DND-41 (cell line): ENCODE measurements around the gene ULBP3.

Experiments
- ATAC-seq: fragments of 200-7000 bp; cut with Tn5 transposase; 3 replicates; pipeline ENCODE4 v1.9.1; 2021; ENCODE audit warnings: low read depth; ENCODE audit not compliant: insufficient read depth
- DNase-seq: peaks from one replicate; pipeline ENCODE4 v3.0.0-alpha.2; 2020
- H2AFZ ChIP-seq: 2 replicates; pipeline ENCODE4 v1.6.0; 2012; ENCODE audit warnings: low read depth, low read length
- H3K27ac ChIP-seq: 2 replicates; pipeline ENCODE4 v1.5.1; 2012; ENCODE audit warnings: low read length, inconsistent platforms
- H3K27me3 ChIP-seq: fragments of 200-600 bp; sonication (generic); 2 replicates; pipeline ENCODE4 v1.6.0; 2012; ENCODE audit warnings: low read length, mild to moderate bottlenecking, inconsistent platforms; ENCODE audit not compliant: insufficient read depth, poor library complexity
- H3K36me3 ChIP-seq: 2 replicates; pipeline ENCODE4 v1.5.1; 2012; ENCODE audit warnings: low read length, inconsistent platforms; ENCODE audit not compliant: insufficient read depth
- H3K4me1 ChIP-seq: 2 replicates; pipeline ENCODE4 v1.5.1; 2012; ENCODE audit warnings: mild to moderate bottlenecking, low read length; ENCODE audit not compliant: insufficient read depth
- H3K4me2 ChIP-seq: 2 replicates; pipeline ENCODE4 v1.6.0; 2012; ENCODE audit warnings: mild to moderate bottlenecking, moderate library complexity, low read length, inconsistent platforms; ENCODE audit not compliant: insufficient read depth
- H3K4me3 ChIP-seq, 2 experiments: fragments of 200-600 bp in 1 of 2; shearing (Covaris generic) in 1 of 2; 2 replicates each; pipeline ENCODE4 v1.5.1; 2012 to 2016; ENCODE audit warnings: inconsistent platforms in 2 of 2, low read length in 2 of 2, mild to moderate bottlenecking in 2 of 2, low read depth in 1 of 2, moderate library complexity in 1 of 2
- H3K79me2 ChIP-seq: 2 replicates; pipeline ENCODE4 v1.6.0; 2012; ENCODE audit warnings: low read length, inconsistent platforms; ENCODE audit not compliant: insufficient read depth
- H3K9ac ChIP-seq: 2 replicates; pipeline ENCODE4 v1.6.0; 2012; ENCODE audit warnings: low read depth, mild to moderate bottlenecking, inconsistent platforms, low read length, moderate library complexity
- H3K9me3 ChIP-seq: 2 replicates; pipeline ENCODE4 v1.5.1; 2012; ENCODE audit warnings: low read length, moderate library complexity, mild to moderate bottlenecking, inconsistent platforms; ENCODE audit not compliant: insufficient read depth, severe bottlenecking
- H4K20me1 ChIP-seq: 2 replicates; pipeline ENCODE4 v1.6.0; 2012; ENCODE audit warnings: low read length; ENCODE audit not compliant: insufficient read depth
- EZH2 ChIP-seq: IDR thresholded peaks from 3 replicates; pipeline ENCODE4 v1.6.1; 2012; ENCODE audit warnings: borderline replicate concordance, low read depth, mild to moderate bottlenecking, moderate library complexity, low read length, inconsistent platforms; ENCODE audit not compliant: severe bottlenecking
- TF ChIP-seq, protein P1 (sequence below): IDR thresholded peaks from 2 replicates; pipeline ENCODE4 v1.5.1; 2012; ENCODE audit warnings: borderline replicate concordance, low read length, moderate library complexity, mild to moderate bottlenecking; ENCODE audit not compliant: poor library complexity, severe bottlenecking; ENCODE audit errors: extremely low read depth

ULBP3 gene

DNA sequence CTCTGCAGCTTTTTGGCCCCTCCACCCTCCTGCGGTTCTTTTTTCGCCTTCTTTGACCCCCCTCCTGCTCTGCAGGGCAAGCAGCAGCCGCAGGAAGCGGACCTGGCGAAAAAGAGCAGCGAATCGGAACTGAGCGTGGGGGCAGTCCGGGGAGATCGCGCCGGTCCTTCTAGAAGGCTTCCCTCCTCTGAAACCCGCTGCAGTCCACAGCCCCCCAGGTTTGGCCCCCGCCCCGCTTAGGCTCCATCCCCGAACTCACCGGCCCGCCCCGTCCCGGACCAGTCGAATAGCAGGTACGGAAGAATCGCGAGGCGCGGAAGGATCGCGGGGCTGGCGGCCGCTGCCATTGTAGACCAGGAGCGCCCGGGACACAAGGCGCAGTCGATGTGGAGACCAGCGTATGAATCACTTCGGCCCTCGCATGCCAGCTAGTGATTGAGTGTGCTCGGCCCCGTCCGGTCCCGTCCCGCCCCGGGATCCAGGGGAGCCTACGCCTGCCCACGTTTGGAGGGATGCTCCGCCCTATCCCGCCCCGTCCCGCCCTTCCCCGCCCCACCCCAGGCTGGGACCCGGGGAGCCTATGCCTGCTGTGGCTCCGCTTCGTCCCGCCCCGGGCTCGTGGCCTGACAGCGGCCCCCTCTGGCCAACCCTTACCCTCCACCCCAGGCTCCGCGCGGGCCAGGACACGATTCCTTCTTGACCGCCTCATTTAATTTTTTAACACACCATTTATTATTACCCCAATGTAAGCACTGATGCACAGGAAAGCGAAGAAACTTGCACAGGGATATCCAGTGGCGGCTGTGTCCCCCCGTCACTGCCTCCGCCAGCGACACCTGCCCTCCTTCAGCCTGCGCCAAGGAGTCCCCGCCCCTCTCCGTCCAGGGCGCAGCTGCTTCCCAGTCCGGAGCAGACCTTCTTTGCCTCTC lies at the start of gene ULBP3:
ULBP3 (minus strand) TSS at position 402 of the 929 bp plus-strand sequence; CDS start at position 347, 55 bp downstream.
- Histone ChIP-seq H4K20me1 (peaks cover 22% of the 10 kb centered on the region; the same call in 1 of the 2 replicates), H3K4me3 (no peak within 1 kb of the TSS), H3K4me1 (no peaks in the 10 kb centered on the region), H2AFZ (no peak within 1 kb of the TSS), H3K27me3 (peaks cover 16% of the 10 kb centered on the region), H3K9me3 (no peaks in the 10 kb centered on the region), H3K27ac (no peak within 1 kb of the TSS), H3K36me3 (no peaks in the 10 kb centered on the region), H3K4me2 (no peak within 1 kb of the TSS), H3K9ac (no peak within 1 kb of the TSS), H3K79me2 (no peaks in the 10 kb centered on the region)
- ATAC-seq (no peak), DNase-seq (no peak)
- no peak for TF ChIP-seq EZH2
- TF ChIP-seq, protein P1, sequence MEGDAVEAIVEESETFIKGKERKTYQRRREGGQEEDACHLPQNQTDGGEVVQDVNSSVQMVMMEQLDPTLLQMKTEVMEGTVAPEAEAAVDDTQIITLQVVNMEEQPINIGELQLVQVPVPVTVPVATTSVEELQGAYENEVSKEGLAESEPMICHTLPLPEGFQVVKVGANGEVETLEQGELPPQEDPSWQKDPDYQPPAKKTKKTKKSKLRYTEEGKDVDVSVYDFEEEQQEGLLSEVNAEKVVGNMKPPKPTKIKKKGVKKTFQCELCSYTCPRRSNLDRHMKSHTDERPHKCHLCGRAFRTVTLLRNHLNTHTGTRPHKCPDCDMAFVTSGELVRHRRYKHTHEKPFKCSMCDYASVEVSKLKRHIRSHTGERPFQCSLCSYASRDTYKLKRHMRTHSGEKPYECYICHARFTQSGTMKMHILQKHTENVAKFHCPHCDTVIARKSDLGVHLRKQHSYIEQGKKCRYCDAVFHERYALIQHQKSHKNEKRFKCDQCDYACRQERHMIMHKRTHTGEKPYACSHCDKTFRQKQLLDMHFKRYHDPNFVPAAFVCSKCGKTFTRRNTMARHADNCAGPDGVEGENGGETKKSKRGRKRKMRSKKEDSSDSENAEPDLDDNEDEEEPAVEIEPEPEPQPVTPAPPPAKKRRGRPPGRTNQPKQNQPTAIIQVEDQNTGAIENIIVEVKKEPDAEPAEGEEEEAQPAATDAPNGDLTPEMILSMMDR, result no peak

DNA sequence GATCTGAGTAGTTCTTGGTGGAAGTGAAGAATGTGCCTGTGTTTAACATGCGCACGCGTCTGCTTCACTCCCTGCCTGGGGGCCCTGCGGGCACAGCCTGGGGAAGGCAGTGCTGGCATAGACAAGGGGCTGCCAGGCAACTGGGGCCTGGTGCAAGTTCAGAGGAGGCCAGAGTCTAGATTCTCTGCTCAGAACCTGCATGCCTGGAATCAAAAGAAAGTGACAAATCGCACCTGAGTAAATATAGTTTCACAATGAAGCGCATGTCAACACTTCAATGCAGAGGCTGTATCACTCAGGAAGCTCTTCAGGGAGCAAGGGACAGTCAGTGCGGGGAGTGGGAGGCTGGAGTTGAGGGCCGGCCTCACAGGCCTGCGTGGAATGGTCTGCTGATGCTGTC lies 49.7 kb upstream of the ULBP3 start:
- Histone ChIP-seq H3K4me1 (no peaks in the 10 kb centered on the region), H3K9ac (no peak overlapping the region)

DNA sequence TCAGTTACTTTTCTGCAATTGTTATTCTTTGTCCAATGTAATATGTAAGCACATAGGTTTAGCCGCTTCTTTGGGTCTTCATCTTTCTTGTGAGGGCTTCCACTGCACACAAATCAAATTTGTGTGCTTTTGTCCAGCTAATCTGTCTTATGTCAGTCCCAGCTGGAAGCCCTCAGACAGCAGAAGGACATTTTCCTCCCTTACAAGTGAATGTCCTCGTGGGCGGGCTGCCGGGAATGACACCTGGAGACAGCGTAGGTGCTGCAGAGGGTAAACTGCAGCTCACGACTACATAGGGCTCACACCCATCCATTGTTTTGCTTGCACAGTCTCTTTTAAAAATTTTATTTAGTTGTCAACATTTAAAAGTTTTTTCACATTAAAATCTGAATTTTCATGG lies 49.3 kb upstream of the ULBP3 start:
- no peaks in the 10 kb centered on the region for H3K9me3 ChIP-seq
- H2AFZ ChIP-seq, result no peak overlapping the region
- no peaks in the 10 kb centered on the region for H3K36me3 ChIP-seq
- peaks cover 3% of the 10 kb centered on the region for H3K27me3 ChIP-seq
- ATAC-seq, result no peak
- no peak overlapping the region for H3K9ac ChIP-seq
- TF ChIP-seq EZH2, result no peak
- TF ChIP-seq, protein P1, result no peak
- no peak for DNase-seq
- no peak overlapping the region for H3K27ac ChIP-seq
- H4K20me1 ChIP-seq, result no peaks in the 10 kb centered on the region
- no peaks in the 10 kb centered on the region for H3K79me2 ChIP-seq
- H3K4me2 ChIP-seq, result no peak overlapping the region
- H3K4me1 ChIP-seq, result no peaks in the 10 kb centered on the region
- H3K4me3 ChIP-seq, result no peak overlapping the region

More for the DNA sequence above, 49.7 kb upstream of the ULBP3 start:
- Histone ChIP-seq H3K27ac (no peak overlapping the region), H3K4me2 (no peak overlapping the region), H3K4me3 (no peak overlapping the region), H3K79me2 (no peaks in the 10 kb centered on the region), H3K27me3 (peaks cover 3% of the 10 kb centered on the region), H3K9me3 (no peaks in the 10 kb centered on the region), H2AFZ (no peak overlapping the region), H3K36me3 (no peaks in the 10 kb centered on the region), H4K20me1 (no peaks in the 10 kb centered on the region)
- DNase-seq (no peak), ATAC-seq (no peak)
- TF ChIP-seq, protein P1, result no peak
- no peak for TF ChIP-seq EZH2
